ENCODE data around the gene GINS1.

DNA sequence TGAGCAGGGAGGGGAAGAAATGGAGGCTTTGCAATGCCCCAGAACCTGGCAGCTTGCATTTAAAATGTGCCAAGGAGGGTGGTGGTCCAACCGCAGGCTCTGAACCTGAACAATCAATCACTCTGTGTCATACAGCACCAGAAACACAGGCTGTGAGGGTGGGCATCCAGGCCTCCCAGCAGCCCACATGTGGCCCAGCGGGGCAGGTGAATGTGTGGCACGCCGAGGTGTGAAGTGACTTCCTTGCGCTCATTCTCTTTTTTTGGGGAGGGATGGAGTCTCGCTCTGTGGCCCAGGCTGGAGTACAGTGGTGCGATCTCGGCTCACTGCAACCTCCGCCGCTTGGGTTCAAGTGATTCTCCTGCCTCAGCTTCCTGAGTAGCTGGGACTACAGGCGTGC is 80.5 kb downstream of the GINS1 start:
- TF ChIP-seq POLR2A (IDR thresholded peaks at IDR 0.05; ENCODE audit: low read length) (no peak), GATA1 (IDR thresholded peaks at IDR 0.05; ENCODE audit: low read depth, low read length) (no peak)

Data from erythroblast (primary cell).